ENCODE data around the gene ZNF573.

DNA sequence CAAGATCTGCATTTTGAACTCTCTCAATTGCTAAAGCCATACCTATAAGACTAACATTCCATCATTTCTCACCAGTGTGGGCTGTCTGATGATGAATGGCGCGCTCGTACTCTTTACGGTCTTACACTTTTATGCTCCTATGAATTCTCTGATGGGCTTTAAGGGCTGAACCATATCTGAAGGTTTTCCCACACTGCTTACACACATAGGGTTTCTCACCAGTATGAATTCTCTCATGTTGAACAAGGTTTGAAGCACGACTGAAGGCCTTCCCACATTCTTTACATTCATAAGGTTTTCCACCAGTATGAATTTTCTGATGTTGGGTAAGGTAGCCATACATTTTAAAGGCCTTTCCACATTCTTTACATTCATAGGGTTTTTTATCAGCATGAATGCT is 41.0 kb downstream of the ZNF573 start:
- TF ChIP-seq POLR2A (IDR thresholded peaks at IDR 0.05) (no peak), EP300 (IDR thresholded peaks at IDR 0.05) (no peak)
- TF ChIP-seq, protein P1, sequence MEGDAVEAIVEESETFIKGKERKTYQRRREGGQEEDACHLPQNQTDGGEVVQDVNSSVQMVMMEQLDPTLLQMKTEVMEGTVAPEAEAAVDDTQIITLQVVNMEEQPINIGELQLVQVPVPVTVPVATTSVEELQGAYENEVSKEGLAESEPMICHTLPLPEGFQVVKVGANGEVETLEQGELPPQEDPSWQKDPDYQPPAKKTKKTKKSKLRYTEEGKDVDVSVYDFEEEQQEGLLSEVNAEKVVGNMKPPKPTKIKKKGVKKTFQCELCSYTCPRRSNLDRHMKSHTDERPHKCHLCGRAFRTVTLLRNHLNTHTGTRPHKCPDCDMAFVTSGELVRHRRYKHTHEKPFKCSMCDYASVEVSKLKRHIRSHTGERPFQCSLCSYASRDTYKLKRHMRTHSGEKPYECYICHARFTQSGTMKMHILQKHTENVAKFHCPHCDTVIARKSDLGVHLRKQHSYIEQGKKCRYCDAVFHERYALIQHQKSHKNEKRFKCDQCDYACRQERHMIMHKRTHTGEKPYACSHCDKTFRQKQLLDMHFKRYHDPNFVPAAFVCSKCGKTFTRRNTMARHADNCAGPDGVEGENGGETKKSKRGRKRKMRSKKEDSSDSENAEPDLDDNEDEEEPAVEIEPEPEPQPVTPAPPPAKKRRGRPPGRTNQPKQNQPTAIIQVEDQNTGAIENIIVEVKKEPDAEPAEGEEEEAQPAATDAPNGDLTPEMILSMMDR (IDR thresholded peaks at IDR 0.05): no peak
